Mammary epithelial cell (primary cell): Measurements from ENCODE around the gene SIMC1.

Experiments used
- CTCF ChIP-seq, 2 donors: IDR thresholded peaks in 1 of 2; conservative IDR thresholded peaks in 1 of 2; 2 replicates each; pipeline ENCODE4 v1.5.1; 2011 to 2012; ENCODE audit warnings: inconsistent platforms in 2 of 2, low read length in 2 of 2, mild to moderate bottlenecking in 2 of 2, control low read depth in 1 of 2, low read depth in 1 of 2; ENCODE audit not compliant: insufficient read depth in 1 of 2; ENCODE audit errors: extremely low read depth in 1 of 2
- EZH2 ChIP-seq: IDR thresholded peaks from 2 replicates; pipeline ENCODE4 v1.6.1; 2012; ENCODE audit warnings: low read length, inconsistent platforms, borderline replicate concordance

GRCh38 chr5:176389135-176390123 is 151.2 kb downstream of the SIMC1 start:
- TF ChIP-seq CTCF (conservative IDR thresholded peaks at IDR 0.05 in 1 of 2, IDR thresholded peaks at IDR 0.05 in 1 of 2; ENCODE audit: extremely low read depth in 1 of 2, insufficient read depth in 1 of 2, low read depth in 1 of 2, low read length in 2 of 2) (no peak), EZH2 (no peak)
